Measurements from ENCODE around the gene ABLIM3. TPM values are rescaled to one million over a fixed set of nuclear protein-coding genes. Genes with fewer than 3 reads are reported as not detected.
A peak's percentile ranks its signal among the peaks of the same experiment; 100 is the strongest.

Gene ABLIM3
- total RNA-seq, 1 experiment from 2014 or later = 14.3 TPM

DNA sequence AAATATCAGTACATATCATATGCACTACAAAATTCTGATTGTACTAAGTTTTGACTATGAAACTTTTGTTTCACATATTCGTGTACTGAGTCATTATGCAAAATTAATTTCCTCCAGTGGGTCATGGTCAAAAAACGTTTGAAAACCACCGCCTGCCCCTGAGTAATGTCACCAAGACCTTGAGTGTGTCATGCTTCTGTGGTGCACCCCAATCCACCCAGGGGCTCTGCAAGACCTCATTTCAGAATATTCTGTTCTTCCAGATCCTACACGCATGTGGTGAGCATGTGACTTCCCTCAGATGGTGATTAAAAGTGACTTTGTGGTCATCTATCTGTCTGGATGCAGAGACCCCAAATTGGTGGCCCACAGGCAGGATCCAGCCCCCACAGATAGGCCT is 31.0 kb downstream of the ABLIM3 start:
- no TSS peak for BruUV-seq (replicated peaks)
- Histone ChIP-seq H2AFZ (ENCODE audit: low read depth, low read length, poor library complexity, severe bottlenecking) (no peak overlapping the region), H4K20me1 (ENCODE audit: insufficient read depth) (no peaks in the 10 kb centered on the region), H3K4me3 (replicated peaks in 1 of 2; ENCODE audit: low read depth in 1 of 2, low read length in 2 of 2) (no peak overlapping the region; a peak in 1 of 4 replicates), H3K79me2 (ENCODE audit: insufficient read depth, low read length) (no peaks in the 10 kb centered on the region), H3K36me3 (ENCODE audit: control insufficient read depth in 1 of 2, insufficient read depth in 2 of 2, low read length in 2 of 2) (no peaks in the 10 kb centered on the region), H3K4me1 (ENCODE audit: control insufficient read depth in 1 of 2, insufficient read depth in 2 of 2, low read length in 2 of 2) (peaks cover 0 to 45% of the 10 kb centered on the region in 2 experiments; a peak in 2 of 4 replicates), H3K9me3 (ENCODE audit: control insufficient read depth in 1 of 2, insufficient read depth in 1 of 2, low read depth in 1 of 2, low read length in 2 of 2) (no peaks in the 10 kb centered on the region), H3K9ac (ENCODE audit: low read length) (no peak overlapping the region), H3K9me2 (ENCODE audit: insufficient read depth) (no peaks in the 10 kb centered on the region), H3K27me3 (ENCODE audit: insufficient read depth, low read length) (no peaks in the 10 kb centered on the region), H3K4me2 (ENCODE audit: low read length) (peak overlapping the region; percentile 35), H3K27ac (ENCODE audit: low read depth, low read length) (no peak overlapping the region)
- ChIA-PET CTCF (no interaction called here), RAD21 (ENCODE audit: low non-redundant PET in 1 of 2, low total read pairs in 2 of 2, uncharacterized antibody in 2 of 2, unreplicated experiment in 2 of 2) (no interaction called here), POLR2A (no interaction called here)
- DNase-seq (ENCODE audit: low read depth, low spot score) = no peak
- peak; percentile 69 for TF ChIP-seq TCF7L2 (IDR thresholded peaks at IDR 0.05; ENCODE audit: borderline replicate concordance, extremely low read depth, insufficient read depth, insufficient read length)
- peak; percentile 53; the same call in 1 of the 2 replicates for TF ChIP-seq FOSL1 (IDR thresholded peaks at IDR 0.05; ENCODE audit: low read depth)
- TF ChIP-seq JUND (IDR thresholded peaks at IDR 0.05) = peak; percentile 57
- TF ChIP-seq, protein P1, sequence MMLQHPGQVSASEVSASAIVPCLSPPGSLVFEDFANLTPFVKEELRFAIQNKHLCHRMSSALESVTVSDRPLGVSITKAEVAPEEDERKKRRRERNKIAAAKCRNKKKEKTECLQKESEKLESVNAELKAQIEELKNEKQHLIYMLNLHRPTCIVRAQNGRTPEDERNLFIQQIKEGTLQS (IDR thresholded peaks at IDR 0.05) = no peak
- no peak for TF ChIP-seq ZNF274 (IDR thresholded peaks at IDR 0.05; ENCODE audit: low read depth, low read length)
- no peak for TF ChIP-seq POLR2AphosphoS5 (IDR thresholded peaks at IDR 0.05; ENCODE audit: low read depth, low read length)
- intact Hi-C loops (cut with micrococcal nuclease) = no loop called here
- ATAC-seq = peak; percentile 56; the same call in 1 of the 2 replicates

DNA sequence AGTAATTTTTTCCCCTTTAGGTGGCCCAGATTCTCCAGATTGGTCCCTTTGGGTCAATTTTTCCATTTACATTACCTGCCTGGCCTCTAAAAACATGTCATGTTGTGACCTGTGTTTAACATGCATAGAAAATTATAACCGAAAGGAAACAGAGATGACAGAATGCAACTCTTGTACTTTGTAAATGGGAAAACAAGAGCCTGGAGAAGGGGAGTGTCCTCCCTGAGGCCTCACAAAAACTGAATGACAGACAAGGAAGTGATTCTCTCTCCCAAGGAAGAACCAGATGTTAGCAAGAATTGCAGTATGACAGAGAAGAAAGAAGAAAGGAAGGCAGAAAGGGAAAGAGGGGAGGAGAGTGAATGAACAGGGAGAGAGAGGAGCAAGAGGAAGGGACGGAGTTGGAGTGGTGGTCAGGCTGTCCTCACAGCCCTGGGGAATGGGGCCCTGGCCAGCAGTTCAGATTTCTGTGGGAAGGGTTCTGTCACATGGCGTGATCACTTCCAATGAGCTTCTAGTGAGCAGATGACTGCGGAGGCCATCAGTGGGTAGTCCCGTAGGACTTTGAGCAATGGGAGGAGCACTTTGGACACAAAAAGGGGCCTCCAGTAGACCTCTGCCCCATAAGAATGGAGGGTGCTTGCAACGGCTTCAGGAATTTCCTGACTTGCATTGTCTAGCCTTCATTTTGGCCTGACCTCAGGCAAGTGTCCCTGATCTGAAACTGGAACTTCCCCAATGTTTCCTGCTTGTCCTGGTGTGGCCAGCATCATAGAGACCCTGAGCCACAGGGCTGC is 31.6 kb downstream of the ABLIM3 start:
- CTCF ChIA-PET = no interaction called here
- no peaks in the 10 kb centered on the region for H3K36me3 ChIP-seq (ENCODE audit: control insufficient read depth in 1 of 2, insufficient read depth in 2 of 2, low read length in 2 of 2)
- no peaks in the 10 kb centered on the region for H3K9me3 ChIP-seq (ENCODE audit: control insufficient read depth in 1 of 2, insufficient read depth in 1 of 2, low read depth in 1 of 2, low read length in 2 of 2)
- TF ChIP-seq ZNF274 (IDR thresholded peaks at IDR 0.05; ENCODE audit: low read depth, low read length) (no peak), EZH2 (IDR thresholded peaks at IDR 0.05) (no peak), RAD21 (IDR thresholded peaks at IDR 0.05; ENCODE audit: low read depth) (no peak), SIN3A (IDR thresholded peaks at IDR 0.05; ENCODE audit: low read depth) (no peak), EZH2phosphoT487 (IDR thresholded peaks at IDR 0.05; ENCODE audit: borderline replicate concordance) (no peak)
- TF ChIP-seq, protein P2, sequence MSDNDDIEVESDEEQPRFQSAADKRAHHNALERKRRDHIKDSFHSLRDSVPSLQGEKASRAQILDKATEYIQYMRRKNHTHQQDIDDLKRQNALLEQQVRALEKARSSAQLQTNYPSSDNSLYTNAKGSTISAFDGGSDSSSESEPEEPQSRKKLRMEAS (IDR thresholded peaks at IDR 0.05) = no peak
- TF ChIP-seq, protein P1 (IDR thresholded peaks at IDR 0.05) = no peak
- no peaks in the 10 kb centered on the region for H3K9me2 ChIP-seq (ENCODE audit: insufficient read depth)
- intact Hi-C loops (cut with micrococcal nuclease) = no loop called here
- H3K79me2 ChIP-seq (ENCODE audit: insufficient read depth, low read length) = no peaks in the 10 kb centered on the region
- no peak for ATAC-seq
- no peaks in the 10 kb centered on the region for H4K20me1 ChIP-seq (ENCODE audit: insufficient read depth)
- no peak overlapping the region for H3K9ac ChIP-seq (ENCODE audit: low read length)
- POLR2A ChIA-PET = no interaction called here
- DNase-seq (ENCODE audit: low read depth, low spot score) = no peak
- H3K4me3 ChIP-seq (replicated peaks in 1 of 2; ENCODE audit: low read depth in 1 of 2, low read length in 2 of 2) = no peak overlapping the region; a peak in 1 of 4 replicates
- no peaks in the 10 kb centered on the region for H3K27me3 ChIP-seq (ENCODE audit: insufficient read depth, low read length)
- RAD21 ChIA-PET (ENCODE audit: low non-redundant PET in 1 of 2, low total read pairs in 2 of 2, uncharacterized antibody in 2 of 2, unreplicated experiment in 2 of 2) = no interaction called here
- peaks cover 0 to 45% of the 10 kb centered on the region in 2 experiments; a peak in 2 of 4 replicates for H3K4me1 ChIP-seq (ENCODE audit: control insufficient read depth in 1 of 2, insufficient read depth in 2 of 2, low read length in 2 of 2)
- no peak overlapping the region for H3K27ac ChIP-seq (ENCODE audit: low read depth, low read length)
- BruUV-seq (replicated peaks) = no TSS peak
- no peak overlapping the region for H2AFZ ChIP-seq (ENCODE audit: low read depth, low read length, poor library complexity, severe bottlenecking)
- H3K4me2 ChIP-seq (ENCODE audit: low read length) = peak overlapping the region; percentile 35

All from HCT116 (cell line).